HG02678 (cell line): Measurements from ENCODE around the gene RPL26.

Source experiments
- ATAC-seq: cut with Tn5 transposase; IDR thresholded peaks from one replicate; pipeline ENCODE4 v1.9.1; 2021; ENCODE audit warnings: mild to moderate bottlenecking, moderate library complexity; ENCODE audit not compliant: unreplicated experiment

Gene RPL26

DNA sequence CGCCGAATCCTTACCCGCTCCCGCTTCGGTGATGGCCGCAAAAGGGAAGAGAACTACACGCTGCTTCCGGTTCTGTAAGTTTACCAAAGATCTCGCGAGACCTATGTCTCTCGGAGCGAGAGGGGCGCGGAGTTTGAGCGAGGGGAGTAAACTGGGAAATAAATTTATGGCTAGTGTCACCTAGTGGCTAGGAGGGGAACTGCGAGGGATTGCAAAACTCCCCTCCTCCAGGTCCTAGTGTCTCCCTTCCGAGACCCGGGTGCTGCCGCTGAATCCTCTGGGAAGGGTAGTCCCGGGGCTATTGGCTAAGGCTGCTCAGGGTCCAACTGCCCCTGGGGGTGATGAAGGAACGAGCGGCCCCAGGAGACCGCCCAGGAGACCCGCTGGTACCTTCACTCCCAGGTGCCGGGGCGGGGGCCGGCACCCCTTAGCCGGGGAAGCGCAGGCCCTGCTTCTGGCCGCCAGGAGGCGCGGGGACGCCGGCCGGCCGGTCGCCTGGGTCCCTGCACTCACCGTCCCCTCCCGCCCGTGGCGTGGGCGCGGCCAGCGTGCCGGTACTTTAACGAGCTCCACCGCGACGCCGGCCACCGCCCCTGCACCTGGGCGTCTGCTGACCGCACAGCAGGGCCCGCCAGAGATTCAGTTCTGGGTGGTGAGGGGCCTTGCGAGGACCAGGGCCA is at the start of gene RPL26:
Gene RPL26, minus strand, starts transcription at position 51 of the 680 bp plus-strand sequence. CDS start 883 bp downstream, outside the sequence.
- peak; percentile 89 for ATAC-seq

DNA sequence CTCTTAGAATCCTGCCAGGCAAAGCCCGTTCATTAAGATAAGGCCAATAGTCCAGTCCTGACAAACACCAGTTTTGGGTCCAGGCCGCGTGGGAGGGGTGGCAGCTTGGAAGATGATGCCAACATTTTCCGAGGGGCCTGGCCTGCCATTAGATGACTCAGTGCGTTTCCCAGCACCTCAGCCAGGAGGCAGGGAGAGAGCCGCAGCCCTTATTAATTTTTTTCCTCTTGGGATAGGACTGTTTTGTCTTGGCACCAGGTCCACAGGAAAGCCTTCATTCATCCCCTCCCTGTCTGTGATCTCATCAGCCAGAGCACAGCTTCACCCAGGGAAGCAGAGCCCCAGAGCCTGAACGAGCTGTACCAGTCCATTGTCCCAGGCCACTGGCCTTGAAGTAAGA is 48.0 kb upstream of the RPL26 start:
- no peak for ATAC-seq

DNA sequence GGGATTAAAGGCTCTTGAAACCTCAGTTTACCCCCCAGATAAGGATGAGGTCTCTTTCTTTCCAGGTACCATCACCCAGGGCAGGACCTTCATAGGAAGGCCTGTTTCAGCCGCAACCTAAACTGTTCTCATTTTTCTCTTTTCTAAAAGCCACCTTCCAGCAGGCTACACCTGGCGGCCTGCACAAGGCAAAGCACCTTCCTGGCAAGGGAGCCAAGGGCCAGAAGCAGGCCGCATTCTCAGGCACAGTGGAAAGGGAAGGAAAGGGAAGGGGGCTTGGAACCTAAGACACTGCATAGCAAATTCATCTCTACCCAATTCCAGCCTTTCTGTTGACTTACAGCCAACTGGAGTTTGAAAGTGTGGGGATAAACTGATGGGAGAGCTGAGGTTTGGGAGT is 43.8 kb upstream of the RPL26 start:
- no peak for ATAC-seq

- ATAC-seq = no peak
These were observed 43.2 kb upstream of the RPL26 start for GRCh38 chr17:8426094-8426720.

DNA sequence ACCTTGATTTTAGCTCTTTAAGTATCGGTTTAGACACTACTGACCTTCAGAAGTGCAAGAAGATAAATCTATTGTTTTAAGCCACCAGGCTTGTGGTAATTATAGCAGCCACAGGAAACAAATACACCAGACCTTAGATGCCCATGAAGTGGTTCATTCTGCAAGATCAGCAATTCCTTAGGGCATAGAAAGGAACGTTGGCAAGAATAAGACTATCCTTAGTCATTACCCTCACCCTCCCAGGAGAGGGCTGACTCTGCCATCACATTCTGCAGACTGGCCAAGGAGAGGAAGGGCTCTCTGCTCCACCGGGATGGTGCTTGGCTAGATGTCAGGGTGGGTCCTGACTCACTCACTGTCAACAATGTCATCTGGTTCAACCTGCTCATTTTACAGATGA is 38.6 kb upstream of the RPL26 start:
- ATAC-seq = no peak

GRCh38 chr17:8420041-8420934 is 37.3 kb upstream of the RPL26 start:
- no peak for ATAC-seq

GRCh38 chr17:8419305-8419704 is 36.3 kb upstream of the RPL26 start:
- no peak for ATAC-seq

DNA sequence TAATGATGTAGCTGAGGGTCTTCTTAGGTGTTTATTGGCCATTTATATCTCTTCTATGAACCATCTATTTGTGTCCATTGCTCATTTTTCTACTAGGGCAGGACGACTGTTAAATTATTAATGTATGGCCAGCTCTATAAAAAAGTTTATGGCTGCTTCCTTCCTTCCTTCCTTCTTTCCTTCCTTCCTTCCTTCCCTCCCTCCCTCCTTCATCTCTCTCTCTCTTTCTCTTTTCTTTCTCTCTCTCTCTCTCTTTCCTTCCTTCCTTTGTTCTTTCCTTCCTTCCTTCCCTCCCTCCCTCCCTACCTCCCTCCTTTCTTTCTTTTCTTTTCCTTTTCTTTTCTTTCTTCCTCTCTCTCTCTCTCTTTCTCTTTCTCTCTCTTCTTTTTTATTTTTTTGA is 35.5 kb upstream of the RPL26 start:
- ATAC-seq = no peak

DNA sequence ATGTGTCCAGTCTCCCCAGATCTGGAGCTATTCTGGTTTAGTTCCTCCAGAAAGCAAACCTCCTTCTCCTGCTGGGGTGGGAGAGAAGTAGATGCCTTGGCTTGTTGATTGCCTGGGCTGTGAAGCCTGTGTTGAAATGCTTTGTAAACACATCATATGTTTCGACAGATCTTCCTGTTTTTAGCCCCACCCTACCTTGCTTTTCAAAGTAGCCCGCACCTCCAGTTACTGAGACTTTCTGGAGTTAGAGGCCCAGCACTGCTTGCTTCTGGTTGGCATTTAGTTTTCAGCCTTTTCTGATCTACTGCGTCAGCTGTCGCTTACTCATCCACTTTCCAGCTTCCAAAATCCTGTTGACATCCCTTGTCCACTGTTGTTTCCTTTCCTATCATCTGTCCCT is 34.8 kb upstream of the RPL26 start:
- no peak for ATAC-seq

- ATAC-seq = no peak
These were observed 30.9 kb upstream of the RPL26 start for GRCh38 chr17:8413938-8414337.

- ATAC-seq = no peak
These were observed 30.3 kb upstream of the RPL26 start for GRCh38 chr17:8413328-8413727.

- no peak for ATAC-seq
These were observed 29.1 kb upstream of the RPL26 start for GRCh38 chr17:8412089-8412488.

- no peak for ATAC-seq
These were observed 27.9 kb upstream of the RPL26 start for GRCh38 chr17:8410883-8411238.

- no peak for ATAC-seq
These were observed 27.2 kb upstream of the RPL26 start for GRCh38 chr17:8409966-8410882.

- ATAC-seq = no peak
These were observed 25.4 kb upstream of the RPL26 start for GRCh38 chr17:8408371-8408770.

DNA sequence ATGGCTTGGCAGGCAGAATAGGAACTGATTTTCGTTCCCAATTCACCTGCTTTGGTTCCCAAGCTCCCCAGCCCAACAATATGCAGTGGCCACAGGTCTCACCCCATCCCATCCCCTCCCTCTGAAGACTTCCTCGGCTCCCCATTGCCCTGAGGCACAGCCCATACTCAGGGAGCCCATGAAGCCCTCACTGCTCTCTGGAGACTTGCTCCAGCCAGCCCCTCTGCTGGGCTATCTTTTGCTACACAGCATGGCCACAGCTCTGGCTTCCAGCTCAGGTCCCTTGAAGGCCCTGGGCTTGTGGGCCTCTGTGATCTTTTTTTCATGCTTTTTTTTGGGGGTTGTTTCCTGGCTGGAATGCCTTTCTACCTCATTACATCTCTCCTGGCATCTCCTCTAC is 23.2 kb upstream of the RPL26 start:
- no peak for ATAC-seq

GRCh38 chr17:8405499-8406016 is 22.6 kb upstream of the RPL26 start:
- no peak for ATAC-seq

DNA sequence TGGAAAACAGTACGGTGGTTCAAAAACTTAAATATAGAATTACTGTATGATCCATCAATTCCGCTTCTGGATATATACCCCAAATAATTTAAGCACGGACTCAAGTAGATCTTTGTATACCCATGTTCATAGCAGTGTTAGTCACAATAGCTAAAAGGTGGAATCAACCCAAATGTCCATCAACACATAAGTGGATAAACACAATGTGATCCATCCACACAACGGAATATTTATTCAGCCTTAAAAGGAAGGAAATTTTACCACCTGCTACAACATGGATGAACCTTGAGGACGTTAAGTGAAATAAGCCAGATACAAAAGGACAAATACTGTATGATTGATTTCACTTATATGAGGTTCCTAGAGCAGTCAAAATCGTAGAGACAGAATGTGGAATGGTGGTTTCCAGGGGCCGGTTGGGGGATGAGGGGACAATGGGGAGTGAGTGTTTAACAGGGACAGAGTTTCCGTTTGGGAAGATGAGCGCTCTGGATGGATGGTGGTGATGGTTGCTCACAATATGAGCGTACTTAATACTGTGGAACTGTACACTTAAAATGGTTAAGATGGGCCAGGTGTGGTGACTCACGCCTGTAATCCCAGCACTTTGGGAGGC is 20.0 kb upstream of the RPL26 start:
- no peak for ATAC-seq

- no peak for ATAC-seq
These were observed 18.1 kb upstream of the RPL26 start for GRCh38 chr17:8401107-8401506.

GRCh38 chr17:8398980-8399379 is 16.0 kb upstream of the RPL26 start:
- no peak for ATAC-seq
